ENCODE data around the gene TC2N. TPM values are rescaled to one million over a fixed set of nuclear protein-coding genes. Genes with fewer than 3 reads are reported as not detected.

The TC2N gene
- total RNA-seq, 1 experiment from 2014 or later, result 16.4 TPM

DNA sequence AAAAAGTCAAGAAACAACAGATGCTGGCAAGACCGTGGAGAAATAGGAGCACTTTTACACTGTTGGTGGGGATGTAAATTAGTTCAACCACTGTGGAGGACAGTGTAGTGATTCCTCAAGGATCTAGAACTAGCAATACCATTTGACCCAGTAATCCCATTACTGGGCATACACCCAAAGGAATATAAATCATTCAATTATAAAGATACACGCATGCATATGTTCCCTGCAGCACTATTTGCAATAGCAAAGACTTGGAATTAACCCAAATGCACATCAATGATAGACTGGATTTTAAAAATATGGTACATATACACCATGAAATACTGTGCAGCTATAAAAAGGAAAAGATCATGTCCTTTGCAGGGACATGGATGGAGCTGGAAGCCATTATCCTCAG is 117.5 kb downstream of the TC2N start:
- Histone ChIP-seq H3K56ac (ENCODE audit: insufficient read length, low read depth, low read length) (no peak overlapping the region), H2BK120ac (ENCODE audit: low read depth, low read length, poor library complexity, severe bottlenecking) (no peak overlapping the region), H2AK5ac (ENCODE audit: insufficient read length, low read length) (no peak overlapping the region), H4K5ac (ENCODE audit: insufficient read length, low read depth, low read length) (no peak overlapping the region), H3K79me1 (ENCODE audit: insufficient read depth, low read depth, low read length, poor library complexity, severe bottlenecking) (no peaks in the 10 kb centered on the region), H3K23ac (ENCODE audit: insufficient read length, low read depth, low read length) (no peak overlapping the region), H3K9me3 (ENCODE audit: control insufficient read depth, low read depth, low read length) (no peaks in the 10 kb centered on the region), H3K79me2 (ENCODE audit: insufficient read depth, low read length) (0 out of 2 replicates have a peak, but pooled peaks cover 1% of the 10 kb centered on the region), H3K4ac (ENCODE audit: low read depth, low read length) (no peak overlapping the region), H3K27ac (ENCODE audit: insufficient read length, low read depth, low read length) (no peak overlapping the region), H3K23me2 (ENCODE audit: insufficient read length, low read depth, low read length, poor library complexity, severe bottlenecking) (no peaks in the 10 kb centered on the region), H3K9ac (ENCODE audit: extremely low read depth, insufficient read length, low read length) (no peak overlapping the region), H4K91ac (ENCODE audit: insufficient read length, low read depth, low read length) (no peak overlapping the region), H4K20me1 (ENCODE audit: control insufficient read depth, insufficient read depth, insufficient read length) (no peaks in the 10 kb centered on the region), H2BK5ac (ENCODE audit: insufficient read length, low read length) (no peak overlapping the region), H2BK12ac (ENCODE audit: insufficient read length, low read depth, low read length) (no peak overlapping the region), H2AFZ (ENCODE audit: low read length) (no peak overlapping the region), H3T11ph (ENCODE audit: low read length) (no peak overlapping the region), H3K4me1 (ENCODE audit: insufficient read depth, low read length) (no peaks in the 10 kb centered on the region; the same call in 1 of the 2 replicates), H2BK20ac (ENCODE audit: low read depth, low read length, poor library complexity, severe bottlenecking) (no peak overlapping the region), H2BK15ac (ENCODE audit: low read depth, low read length) (no peak overlapping the region), H4K8ac (replicated peaks; ENCODE audit: insufficient read length, low read depth, low read length) (no peak overlapping the region), H3K27me3 (ENCODE audit: insufficient read depth, low read length) (no peaks in the 10 kb centered on the region), H3K14ac (ENCODE audit: insufficient read depth, low read length) (no peak overlapping the region), H3K18ac (ENCODE audit: insufficient read length, low read depth, low read length) (no peak overlapping the region), H3K4me2 (ENCODE audit: insufficient read depth, insufficient read length, low read length) (no peak overlapping the region)
- DNase-seq, result no peak
- Mint-ChIP-seq H3K4me1 (peaks cover 15 to 19% of the 10 kb centered on the region in 2 experiments), H3K36me3 (ENCODE audit: insufficient read depth in 1 of 3, low read depth in 3 of 3) (no peaks in the 10 kb centered on the region), H3K4me3 (no peak overlapping the region), H3K27ac (no peak overlapping the region), H3K9me3 (no peaks in the 10 kb centered on the region), H3K27me3 (ENCODE audit: low read depth) (no peaks in the 10 kb centered on the region)
- no CpG with 5 or more reads among the region's 2 CpGs for WGBS (ENCODE audit: extremely low coverage, insufficient read length, low lambda C conversion rate)
- TF ChIP-seq, protein P1, sequence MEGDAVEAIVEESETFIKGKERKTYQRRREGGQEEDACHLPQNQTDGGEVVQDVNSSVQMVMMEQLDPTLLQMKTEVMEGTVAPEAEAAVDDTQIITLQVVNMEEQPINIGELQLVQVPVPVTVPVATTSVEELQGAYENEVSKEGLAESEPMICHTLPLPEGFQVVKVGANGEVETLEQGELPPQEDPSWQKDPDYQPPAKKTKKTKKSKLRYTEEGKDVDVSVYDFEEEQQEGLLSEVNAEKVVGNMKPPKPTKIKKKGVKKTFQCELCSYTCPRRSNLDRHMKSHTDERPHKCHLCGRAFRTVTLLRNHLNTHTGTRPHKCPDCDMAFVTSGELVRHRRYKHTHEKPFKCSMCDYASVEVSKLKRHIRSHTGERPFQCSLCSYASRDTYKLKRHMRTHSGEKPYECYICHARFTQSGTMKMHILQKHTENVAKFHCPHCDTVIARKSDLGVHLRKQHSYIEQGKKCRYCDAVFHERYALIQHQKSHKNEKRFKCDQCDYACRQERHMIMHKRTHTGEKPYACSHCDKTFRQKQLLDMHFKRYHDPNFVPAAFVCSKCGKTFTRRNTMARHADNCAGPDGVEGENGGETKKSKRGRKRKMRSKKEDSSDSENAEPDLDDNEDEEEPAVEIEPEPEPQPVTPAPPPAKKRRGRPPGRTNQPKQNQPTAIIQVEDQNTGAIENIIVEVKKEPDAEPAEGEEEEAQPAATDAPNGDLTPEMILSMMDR (conservative IDR thresholded peaks at IDR 0.05), result no peak
